ENCODE measurements around the gene ZDHHC12. TPM values are rescaled to one million over a fixed set of nuclear protein-coding genes. Genes with fewer than 3 reads are reported as not detected.

The ZDHHC12 gene
- polyA plus RNA-seq, 2 of the 4 experiments (the other 2 are of a cell fraction) = 37.6 to 75.7 TPM

DNA sequence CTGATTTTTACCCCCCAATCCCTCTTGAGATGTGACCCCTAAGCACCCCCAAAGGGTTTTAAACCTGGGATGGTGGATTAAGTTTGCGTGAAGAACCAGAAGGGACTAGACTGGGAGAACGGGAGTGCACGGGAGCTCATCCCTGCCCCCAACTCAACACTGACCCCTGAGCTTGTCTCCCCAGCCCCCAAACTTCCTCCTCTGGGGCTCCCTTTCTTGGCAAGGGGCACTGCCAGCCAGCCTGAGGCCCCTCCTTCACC, 39.9 kb downstream of the ZDHHC12 start (continued):
- TF ChIP-seq, protein P1, sequence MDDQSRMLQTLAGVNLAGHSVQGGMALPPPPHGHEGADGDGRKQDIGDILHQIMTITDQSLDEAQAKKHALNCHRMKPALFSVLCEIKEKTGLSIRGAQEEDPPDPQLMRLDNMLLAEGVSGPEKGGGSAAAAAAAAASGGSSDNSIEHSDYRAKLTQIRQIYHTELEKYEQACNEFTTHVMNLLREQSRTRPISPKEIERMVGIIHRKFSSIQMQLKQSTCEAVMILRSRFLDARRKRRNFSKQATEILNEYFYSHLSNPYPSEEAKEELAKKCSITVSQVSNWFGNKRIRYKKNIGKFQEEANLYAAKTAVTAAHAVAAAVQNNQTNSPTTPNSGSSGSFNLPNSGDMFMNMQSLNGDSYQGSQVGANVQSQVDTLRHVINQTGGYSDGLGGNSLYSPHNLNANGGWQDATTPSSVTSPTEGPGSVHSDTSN (IDR thresholded peaks at IDR 0.05) = no peak
- TF ChIP-seq BHLHE40 (IDR thresholded peaks at IDR 0.05; ENCODE audit: low read depth, low read length) (no peak), GATA3 (IDR thresholded peaks at IDR 0.05; ENCODE audit: borderline replicate concordance) (0 out of 2 replicates have a peak, but pooled peaks have one; percentile 27), TP53 (CRISPR knock-in tag; IDR thresholded peaks at IDR 0.05) (0 out of 2 replicates have a peak, but pooled peaks have one; percentile 15), ZNF302 (CRISPR knock-in tag; IDR thresholded peaks at IDR 0.05) (no peak), MAZ (IDR thresholded peaks at IDR 0.05; ENCODE audit: borderline replicate concordance, low read depth, low read length) (no peak), RFX5 (IDR thresholded peaks at IDR 0.05) (no peak), SMC3 (IDR thresholded peaks at IDR 0.05) (no peak), KDM5A (IDR thresholded peaks at IDR 0.05) (no peak), MAFK (IDR thresholded peaks at IDR 0.05; ENCODE audit: partially characterized antibody) (no peak), CHD2 (IDR thresholded peaks at IDR 0.05; ENCODE audit: low read length, partially characterized antibody) (peak; percentile 28), ZC3H11A (IDR thresholded peaks at IDR 0.05) (no peak), ZFP36 (IDR thresholded peaks at IDR 0.05; ENCODE audit: borderline replicate concordance, partially characterized antibody) (no peak), RCOR1 (IDR thresholded peaks at IDR 0.05; ENCODE audit: low read depth, low read length) (no peak)
- TF ChIP-seq, protein P2, sequence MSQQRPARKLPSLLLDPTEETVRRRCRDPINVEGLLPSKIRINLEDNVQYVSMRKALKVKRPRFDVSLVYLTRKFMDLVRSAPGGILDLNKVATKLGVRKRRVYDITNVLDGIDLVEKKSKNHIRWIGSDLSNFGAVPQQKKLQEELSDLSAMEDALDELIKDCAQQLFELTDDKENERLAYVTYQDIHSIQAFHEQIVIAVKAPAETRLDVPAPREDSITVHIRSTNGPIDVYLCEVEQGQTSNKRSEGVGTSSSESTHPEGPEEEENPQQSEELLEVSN (IDR thresholded peaks at IDR 0.05; ENCODE audit: borderline replicate concordance, low read depth) = 0 out of 2 replicates have a peak, but pooled peaks have one; percentile 7

DNA sequence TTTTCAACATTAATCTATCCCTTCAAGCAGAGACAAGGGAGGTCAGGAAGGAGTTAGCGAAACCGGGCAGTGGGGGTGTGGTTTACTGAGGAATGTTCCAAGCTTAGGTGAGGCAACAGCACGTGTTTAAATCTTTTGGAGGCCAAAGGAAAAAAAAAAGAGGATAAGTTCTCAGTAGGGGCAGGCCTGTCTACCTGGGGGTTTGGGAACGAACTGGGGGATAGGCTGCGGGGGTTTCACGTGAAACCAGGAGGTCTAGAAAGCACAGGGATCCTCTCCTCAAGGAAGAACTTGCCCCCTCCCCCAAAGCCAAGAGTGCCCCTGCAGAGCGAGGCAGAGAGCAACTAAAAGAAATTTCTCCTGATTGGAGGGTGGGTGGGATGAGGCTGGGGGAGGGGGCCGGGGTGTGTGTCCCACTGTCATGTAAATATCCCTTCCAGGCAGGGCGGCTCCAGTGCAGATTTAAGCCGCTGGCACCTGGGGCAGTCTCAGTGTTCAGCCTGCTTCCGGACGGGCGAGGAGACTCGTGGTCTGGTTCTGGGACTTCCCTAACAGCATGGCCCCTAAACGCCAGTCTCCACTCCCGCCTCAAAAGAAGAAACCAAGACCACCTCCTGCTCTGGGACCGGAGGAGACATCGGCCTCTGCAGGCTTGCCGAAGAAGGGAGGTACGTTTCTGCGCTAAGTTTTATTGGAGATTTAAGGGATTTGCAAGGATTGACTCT, 40.4 kb downstream of the ZDHHC12 start:
- ATAC-seq (peak; percentile 55 to 67; a peak in 5 of 6 replicates), DNase-seq (ENCODE audit: low read depth in 1 of 2, low spot score in 1 of 2) (peak; percentile 55 to 56), FAIRE-seq (no peak)
- peak; percentile 54 for TF ChIP-seq POLR2A (IDR thresholded peaks at IDR 0.05; ENCODE audit: low read length)
- no peak for TF ChIP-seq FOXS1 (CRISPR knock-in tag; IDR thresholded peaks at IDR 0.05)
- TF ChIP-seq TFCP2L1 (CRISPR knock-in tag; IDR thresholded peaks at IDR 0.05) = no peak
- TF ChIP-seq BHLHE40 (IDR thresholded peaks at IDR 0.05; ENCODE audit: low read depth, low read length) = no peak
- TF ChIP-seq, protein P3, sequence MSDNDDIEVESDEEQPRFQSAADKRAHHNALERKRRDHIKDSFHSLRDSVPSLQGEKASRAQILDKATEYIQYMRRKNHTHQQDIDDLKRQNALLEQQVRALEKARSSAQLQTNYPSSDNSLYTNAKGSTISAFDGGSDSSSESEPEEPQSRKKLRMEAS (IDR thresholded peaks at IDR 0.05) = peak; percentile 86
- TF ChIP-seq CHD4 (IDR thresholded peaks at IDR 0.05; ENCODE audit: borderline replicate concordance) = no peak
- TF ChIP-seq, protein P4, sequence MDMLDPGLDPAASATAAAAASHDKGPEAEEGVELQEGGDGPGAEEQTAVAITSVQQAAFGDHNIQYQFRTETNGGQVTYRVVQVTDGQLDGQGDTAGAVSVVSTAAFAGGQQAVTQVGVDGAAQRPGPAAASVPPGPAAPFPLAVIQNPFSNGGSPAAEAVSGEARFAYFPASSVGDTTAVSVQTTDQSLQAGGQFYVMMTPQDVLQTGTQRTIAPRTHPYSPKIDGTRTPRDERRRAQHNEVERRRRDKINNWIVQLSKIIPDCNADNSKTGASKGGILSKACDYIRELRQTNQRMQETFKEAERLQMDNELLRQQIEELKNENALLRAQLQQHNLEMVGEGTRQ (IDR thresholded peaks at IDR 0.05) = no peak
- TF ChIP-seq, protein P5, sequence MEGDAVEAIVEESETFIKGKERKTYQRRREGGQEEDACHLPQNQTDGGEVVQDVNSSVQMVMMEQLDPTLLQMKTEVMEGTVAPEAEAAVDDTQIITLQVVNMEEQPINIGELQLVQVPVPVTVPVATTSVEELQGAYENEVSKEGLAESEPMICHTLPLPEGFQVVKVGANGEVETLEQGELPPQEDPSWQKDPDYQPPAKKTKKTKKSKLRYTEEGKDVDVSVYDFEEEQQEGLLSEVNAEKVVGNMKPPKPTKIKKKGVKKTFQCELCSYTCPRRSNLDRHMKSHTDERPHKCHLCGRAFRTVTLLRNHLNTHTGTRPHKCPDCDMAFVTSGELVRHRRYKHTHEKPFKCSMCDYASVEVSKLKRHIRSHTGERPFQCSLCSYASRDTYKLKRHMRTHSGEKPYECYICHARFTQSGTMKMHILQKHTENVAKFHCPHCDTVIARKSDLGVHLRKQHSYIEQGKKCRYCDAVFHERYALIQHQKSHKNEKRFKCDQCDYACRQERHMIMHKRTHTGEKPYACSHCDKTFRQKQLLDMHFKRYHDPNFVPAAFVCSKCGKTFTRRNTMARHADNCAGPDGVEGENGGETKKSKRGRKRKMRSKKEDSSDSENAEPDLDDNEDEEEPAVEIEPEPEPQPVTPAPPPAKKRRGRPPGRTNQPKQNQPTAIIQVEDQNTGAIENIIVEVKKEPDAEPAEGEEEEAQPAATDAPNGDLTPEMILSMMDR (IDR thresholded peaks at IDR 0.05) = no peak
- TF ChIP-seq, protein P6, sequence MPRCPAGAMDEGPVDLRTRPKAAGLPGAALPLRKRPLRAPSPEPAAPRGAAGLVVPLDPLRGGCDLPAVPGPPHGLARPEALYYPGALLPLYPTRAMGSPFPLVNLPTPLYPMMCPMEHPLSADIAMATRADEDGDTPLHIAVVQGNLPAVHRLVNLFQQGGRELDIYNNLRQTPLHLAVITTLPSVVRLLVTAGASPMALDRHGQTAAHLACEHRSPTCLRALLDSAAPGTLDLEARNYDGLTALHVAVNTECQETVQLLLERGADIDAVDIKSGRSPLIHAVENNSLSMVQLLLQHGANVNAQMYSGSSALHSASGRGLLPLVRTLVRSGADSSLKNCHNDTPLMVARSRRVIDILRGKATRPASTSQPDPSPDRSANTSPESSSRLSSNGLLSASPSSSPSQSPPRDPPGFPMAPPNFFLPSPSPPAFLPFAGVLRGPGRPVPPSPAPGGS (IDR thresholded peaks at IDR 0.05) = 0 out of 3 replicates have a peak, but pooled peaks have one; percentile 4
- TF ChIP-seq CEBPB (IDR thresholded peaks at IDR 0.05) = peak; percentile 37 to 63; a peak in 2 of 4 replicates
- TF ChIP-seq PHF8 (IDR thresholded peaks at IDR 0.05; ENCODE audit: borderline replicate concordance, low read depth) = no peak
- 6% methylated on average over 20 of the region's 21 CpGs for WGBS (ENCODE audit: missing lambda C conversion rate)
- H3K9me3 ChIP-seq = no peaks in the 10 kb centered on the region
- peak overlapping the region; percentile 91 for H3K4me2 ChIP-seq
- POLR2A ChIA-PET = interaction anchor here (0.6 to 2.2 kb wide), 6 partner anchors 11 to 48 kb away, joined by 3 to 24 read pairs (median 5); partner anchors contain the start of gene DYNC2I2
- CTCF ChIA-PET = interaction anchor here (0.6 to 2.5 kb wide), 5 partner anchors 19 to 853 kb away, joined by 3 to 13 read pairs (median 4); partner anchors contain the start of gene PKN3
- peaks cover 34% of the 10 kb centered on the region for H3K4me1 ChIP-seq
- H3K27ac ChIP-seq = peak overlapping the region; percentile 97 to 98
- H3K4me3 ChIP-seq = peak overlapping the region; percentile 69
